Left renal cortex interstitium (tissue), 4 donors: Measurements from ENCODE around the gene PMVK. TPM values are rescaled to one million over a fixed set of nuclear protein-coding genes. Genes with fewer than 3 reads are reported as not detected.
"Not testable (repeated sequence)": the region's sequence is repeated elsewhere in the genome, so short reads cannot be mapped to it uniquely, and the experiment has no call there.

Experiments used
- DNase-seq, 4 donors: peaks; one replicate each; pipeline ENCODE4 v3.0.0-alpha.2; 2013; ENCODE audit warnings: low read depth in 4 of 4, low spot score in 2 of 4, missing footprints in 1 of 4
- polyA plus RNA-seq, 4 donors: library from polyadenylated mRNA; unstranded; fragments of 120-200 nt; gene quantifications; one replicate each; pipeline ENCODE4 v1.2.1, GENCODE V29; 2013; ENCODE audit not compliant: insufficient read length in 4 of 4

The PMVK gene
- polyA plus RNA-seq = 10 to 100 TPM; 36.4 to 48.0 (median 41.3) TPM

GRCh38 chr1:154936555-154937084, at the start of gene PMVK:
PMVK (minus strand) TSS chr1:154936719; CDS start chr1:154936685, 34 bp downstream.
- DNase-seq = peak; percentile 96 to 99 (median 97)

GRCh38 chr1:154983776-154984466, 47.4 kb upstream of the PMVK start:
- DNase-seq = no peak

GRCh38 chr1:154982897-154983648, 46.6 kb upstream of the PMVK start, which contains the start of gene FLAD1:
FLAD1 (plus strand) TSS chr1:154983344; CDS start chr1:154983695, 351 bp downstream.
- peak; percentile 98 to 100 (median 100) for DNase-seq

- DNase-seq = no peak
These were observed 45.8 kb upstream of the PMVK start for GRCh38 chr1:154982341-154982740.

GRCh38 chr1:154978360-154978759, 41.8 kb upstream of the PMVK start:
- DNase-seq = no peak

- not testable (repeated sequence) for DNase-seq
These were observed 41.2 kb upstream of the PMVK start for GRCh38 chr1:154977762-154978161.

GRCh38 chr1:154975409-154976059, 39.0 kb upstream of the PMVK start:
- no peak for DNase-seq

- DNase-seq = peak; percentile 96 to 99 (median 98)
These were observed 38.4 kb upstream of the PMVK start for GRCh38 chr1:154974808-154975408.

GRCh38 chr1:154974102-154974807, 37.7 kb upstream of the PMVK start, which contains the start of gene CKS1B:
CKS1B (plus strand) TSS chr1:154974681; CDS start chr1:154974746, 65 bp downstream.
- peak; percentile 97 to 100 (median 100) for DNase-seq

GRCh38 chr1:154973344-154974101, 37.0 kb upstream of the PMVK start:
- peak in 3 of 4 donors; percentile 88 to 90 (median 89) for DNase-seq

- DNase-seq = no peak
These were observed 36.2 kb upstream of the PMVK start for GRCh38 chr1:154972517-154973343.

GRCh38 chr1:154972213-154972516, 35.6 kb upstream of the PMVK start:
- no peak for DNase-seq

- DNase-seq = no peak
These were observed 35.0 kb upstream of the PMVK start for GRCh38 chr1:154971341-154971998.

GRCh38 chr1:154970631-154971340, 34.3 kb upstream of the PMVK start, which contains the start of gene SHC1:
SHC1 (minus strand) TSS chr1:154970747; CDS start chr1:154970526, 221 bp downstream.
- peak in 3 of 4 donors; percentile 65 to 88 (median 84) for DNase-seq

- no peak for DNase-seq
These were observed 33.4 kb upstream of the PMVK start for GRCh38 chr1:154969860-154970452.

GRCh38 chr1:154969246-154969645, 32.7 kb upstream of the PMVK start:
- DNase-seq = no peak

GRCh38 chr1:154968731-154969130, 32.2 kb upstream of the PMVK start:
- DNase-seq = no peak
